H4 (cell line): Measurements from ENCODE around the gene CD7. TPM values are rescaled to one million over a fixed set of nuclear protein-coding genes. Genes with fewer than 3 reads are reported as not detected.

Source experiments
- DNase-seq: peaks from one replicate; pipeline ENCODE4 v3.0.0-alpha.2; 2015; ENCODE audit warnings: low spot score
- total RNA-seq: library from RNA; depleted of rRNA; stranded (reverse); fragments of >200 nt; shearing (Covaris generic); gene quantifications from 2 replicates; pipeline ENCODE4 v1.2.3, GENCODE V29; 2014

The CD7 gene
- total RNA-seq, 1 experiment from 2014 or later: 0.06 TPM

DNA sequence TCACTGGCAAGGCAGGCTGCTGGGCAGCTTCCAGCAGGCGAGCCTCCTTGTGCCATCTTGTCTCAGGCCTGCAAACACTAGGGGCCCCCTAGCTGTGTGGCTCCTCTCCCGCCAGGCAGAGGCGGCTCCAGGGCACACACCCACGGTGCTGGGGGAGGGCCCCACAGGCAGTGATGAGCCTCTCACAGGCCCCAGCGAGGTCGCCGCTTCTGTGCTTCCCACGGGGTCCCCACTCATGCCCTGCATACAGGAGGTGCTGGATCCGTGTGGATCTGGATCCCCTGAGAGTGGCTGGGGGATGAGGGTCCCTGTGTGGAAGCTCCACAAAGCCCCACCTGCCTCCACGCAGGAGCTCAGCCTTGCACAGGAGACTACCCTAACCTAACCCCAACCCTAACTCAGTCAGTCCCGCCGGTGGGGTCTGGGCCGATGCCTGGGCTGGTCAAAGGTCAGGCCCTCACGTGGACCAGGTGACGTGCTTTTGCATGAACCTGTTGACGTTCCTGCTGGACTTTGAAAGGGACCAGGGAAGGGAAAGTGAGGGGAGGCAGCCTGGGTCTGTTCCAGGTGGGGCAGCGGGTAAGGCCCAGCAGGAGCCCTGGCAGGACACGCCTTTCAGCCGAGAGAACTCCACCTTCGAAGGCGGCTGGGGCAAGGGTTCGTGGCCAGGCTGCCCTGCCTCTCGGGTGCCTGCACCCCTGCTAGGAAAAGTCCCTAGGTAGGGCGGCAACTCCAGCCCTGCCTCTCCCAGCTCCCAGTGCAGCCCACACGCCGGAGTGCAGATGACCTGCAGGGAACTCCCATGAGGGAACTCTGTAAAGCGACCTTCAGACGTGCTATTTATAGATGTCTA, 11.0 kb upstream of the CD7 start:
- no peak for DNase-seq

DNA sequence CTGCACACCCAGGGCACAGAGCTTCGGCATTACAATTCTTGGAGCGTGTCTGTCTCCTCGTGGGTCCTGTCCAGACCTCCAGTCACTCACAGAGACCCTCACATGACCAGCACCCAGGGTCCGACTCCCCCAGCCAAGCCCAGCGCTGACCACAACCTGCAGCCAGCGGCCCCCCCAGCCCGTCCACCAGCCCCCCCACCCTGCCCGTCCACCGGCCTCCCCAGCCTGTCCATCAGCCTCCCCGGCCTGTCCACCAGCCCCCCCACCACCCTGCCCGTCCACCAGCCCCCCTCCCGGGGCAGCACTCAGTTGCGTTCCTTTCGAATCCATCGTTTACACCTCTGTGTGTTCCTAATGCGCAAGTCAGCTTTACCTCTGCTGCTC, 10.3 kb upstream of the CD7 start:
- no peak for DNase-seq

DNA sequence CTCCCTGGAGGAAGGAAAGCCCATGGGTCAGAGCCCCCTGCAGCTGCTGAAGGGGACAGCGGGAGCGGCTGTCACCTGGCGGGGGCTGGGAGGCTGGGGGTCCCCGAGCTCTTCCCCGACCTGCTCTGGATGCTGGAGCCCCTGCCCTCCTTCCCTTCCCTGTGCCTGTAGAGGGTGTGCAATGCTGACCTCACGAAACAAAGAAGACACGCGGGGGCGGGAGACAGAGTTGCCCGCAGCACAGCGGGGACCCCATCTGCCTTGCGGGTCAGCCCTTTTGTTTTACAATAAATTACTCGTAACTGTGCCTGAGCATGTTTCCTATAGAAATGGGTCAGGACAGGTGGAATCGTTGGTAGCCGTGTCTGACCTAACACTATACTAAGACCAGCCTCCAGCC, 9.9 kb upstream of the CD7 start:
- DNase-seq: no peak

DNA sequence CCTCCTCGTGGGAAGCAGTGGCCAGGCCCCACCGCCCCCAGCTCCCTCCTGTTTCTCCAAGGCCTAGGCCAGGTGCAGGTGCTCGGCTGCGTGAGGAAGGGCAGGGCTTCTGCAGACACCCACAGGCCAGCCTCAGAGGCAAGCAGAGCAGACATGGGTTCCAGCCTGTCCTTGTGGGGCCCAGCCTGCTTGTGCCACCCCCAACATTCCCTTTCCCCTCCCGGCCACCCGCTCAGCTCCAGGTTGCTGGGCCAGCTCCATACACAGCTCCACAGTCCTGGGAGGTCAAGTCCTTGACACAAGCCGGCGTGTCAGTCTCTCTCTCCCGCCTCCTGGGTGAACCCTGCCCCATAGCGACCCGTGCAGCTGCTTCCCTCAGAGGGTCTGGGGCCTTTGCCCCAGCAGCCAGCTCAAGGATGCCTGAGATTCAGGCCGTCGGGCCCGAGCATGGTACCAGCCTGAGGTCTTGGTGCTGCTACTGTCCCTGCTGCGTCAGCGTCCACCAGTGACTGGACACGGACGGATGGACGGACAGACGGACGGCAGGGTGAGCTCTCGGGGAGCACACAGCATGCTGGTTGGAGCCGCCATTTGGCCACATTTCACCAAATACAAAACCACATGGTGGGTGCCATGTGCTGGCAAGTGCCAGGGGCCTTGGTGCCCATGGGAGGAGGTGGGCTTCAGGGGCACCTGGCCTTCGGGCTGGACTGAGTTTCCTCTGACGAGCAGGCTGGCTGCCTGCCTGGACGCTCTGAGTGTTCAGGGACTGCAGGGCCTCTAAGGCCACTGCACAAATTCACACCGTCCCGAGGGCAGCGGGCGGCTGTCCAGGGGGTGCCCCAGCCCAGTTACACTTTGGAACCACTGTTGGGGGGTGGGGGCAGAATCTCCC, 8.1 kb upstream of the CD7 start:
- no peak for DNase-seq

DNA sequence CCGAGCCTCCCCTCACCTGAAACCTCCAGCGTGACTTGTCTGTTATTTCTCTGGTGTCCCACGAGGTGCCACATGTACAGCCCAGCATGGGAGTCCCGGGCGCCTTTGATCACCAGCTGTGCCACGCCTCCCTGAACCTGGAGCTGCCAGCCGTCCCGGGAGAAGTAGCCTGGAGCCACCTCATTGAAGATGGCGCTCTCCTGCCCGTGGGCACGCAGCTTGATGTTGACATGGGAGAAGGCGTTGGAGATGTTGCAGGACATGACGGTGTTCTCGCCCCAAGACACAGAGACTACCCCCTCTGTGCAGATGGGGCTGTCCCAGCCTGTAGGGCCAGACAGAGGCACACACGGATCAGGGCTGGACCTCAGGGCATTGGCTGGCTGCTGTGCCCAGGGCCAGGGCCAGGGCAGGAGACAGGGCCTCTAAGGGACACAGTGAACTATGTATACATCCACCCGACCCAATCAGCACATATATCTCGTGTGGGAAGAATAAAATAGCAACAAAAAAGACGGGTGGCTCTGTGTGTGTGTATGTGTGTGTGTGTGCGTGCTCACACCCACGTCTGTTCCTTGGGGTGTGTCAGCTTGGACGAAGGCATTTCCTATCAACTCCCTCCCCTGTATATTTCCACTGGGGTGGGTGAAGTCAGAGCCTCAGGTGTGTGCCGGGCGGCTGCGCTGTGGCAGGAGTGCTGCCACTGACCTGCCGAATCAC, 7.3 kb upstream of the CD7 start:
- no peak for DNase-seq

DNA sequence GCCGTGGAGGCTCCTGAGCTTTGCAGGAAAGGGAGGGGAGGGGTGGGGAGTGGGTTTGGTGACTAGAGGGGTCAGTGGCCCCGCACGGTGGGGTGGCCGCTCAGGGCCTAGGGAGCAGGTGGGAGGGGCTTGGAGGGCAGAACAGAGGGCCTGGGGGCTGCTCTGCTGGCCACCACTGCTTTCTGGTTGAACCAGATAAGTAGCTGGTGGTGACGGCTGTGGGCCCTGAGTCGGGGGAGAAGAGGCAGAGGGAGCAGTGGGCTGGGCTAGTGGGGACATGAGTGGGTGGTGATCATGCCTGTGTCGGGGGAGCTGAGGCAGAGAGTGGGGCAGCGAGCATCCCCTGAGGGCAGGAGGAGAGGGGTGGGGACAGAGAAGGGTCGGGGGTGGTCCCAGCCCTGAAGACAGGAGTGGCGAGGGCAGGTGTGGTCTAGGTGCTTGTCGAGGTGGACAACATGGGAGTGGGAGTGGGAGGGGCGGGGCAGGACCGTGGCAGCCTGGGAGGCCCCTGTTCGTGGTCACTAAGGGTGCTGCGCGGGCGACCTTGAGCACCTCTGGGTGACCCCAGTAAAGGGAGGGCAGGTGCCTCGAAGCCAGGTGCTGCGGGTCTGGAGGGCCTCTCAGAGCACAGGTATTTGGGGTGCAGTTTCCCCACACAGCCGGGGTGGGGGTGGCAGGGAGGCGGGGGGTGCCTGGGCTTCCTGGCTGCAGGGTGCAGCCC, 6.3 kb upstream of the CD7 start:
- DNase-seq: no peak

DNA sequence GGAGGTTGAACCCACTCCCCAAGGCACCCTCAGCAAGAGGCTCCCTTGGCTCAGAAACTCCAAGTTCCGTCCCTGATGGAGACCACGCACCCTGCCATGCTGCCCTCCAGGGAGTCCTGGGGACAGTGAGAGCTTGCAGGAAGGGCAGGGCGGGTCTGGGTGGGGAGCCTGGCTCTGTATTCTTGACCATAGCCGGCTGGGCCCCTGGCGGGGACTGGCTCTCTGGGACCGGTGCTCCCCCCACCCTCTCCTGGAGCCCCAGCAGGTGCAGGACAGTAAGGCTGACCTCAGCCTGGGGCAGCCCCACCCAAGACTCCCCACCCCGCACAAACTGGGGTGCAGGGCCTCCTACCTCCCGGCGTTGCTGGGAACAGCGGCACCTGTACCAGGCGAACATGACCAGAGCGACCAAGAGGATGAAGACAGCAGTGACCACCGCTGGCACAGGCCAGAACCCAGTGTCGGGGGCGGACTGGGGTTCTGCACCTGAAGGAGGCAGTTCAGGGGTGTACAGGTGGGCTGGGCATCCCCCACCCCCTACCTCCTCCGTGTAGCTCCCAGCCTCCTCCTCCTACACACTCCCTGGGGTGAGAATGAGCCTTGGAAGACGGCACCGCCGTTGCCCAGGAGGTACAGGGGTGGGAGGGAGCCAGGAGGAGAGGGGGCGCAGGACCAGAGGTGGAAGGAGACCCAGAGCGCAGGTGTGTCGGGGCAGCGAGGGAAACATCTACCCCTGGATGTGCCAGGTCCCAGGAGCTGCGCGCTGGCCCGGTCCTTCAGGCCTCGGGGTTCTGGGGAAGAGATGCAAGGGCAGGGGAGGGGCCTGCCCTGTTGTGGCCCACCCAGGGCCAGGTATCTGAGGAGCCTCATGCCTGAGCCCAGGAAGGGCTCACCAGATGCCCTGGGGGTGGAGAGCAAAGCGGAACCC, 5.4 kb upstream of the CD7 start:
- DNase-seq: no peak

DNA sequence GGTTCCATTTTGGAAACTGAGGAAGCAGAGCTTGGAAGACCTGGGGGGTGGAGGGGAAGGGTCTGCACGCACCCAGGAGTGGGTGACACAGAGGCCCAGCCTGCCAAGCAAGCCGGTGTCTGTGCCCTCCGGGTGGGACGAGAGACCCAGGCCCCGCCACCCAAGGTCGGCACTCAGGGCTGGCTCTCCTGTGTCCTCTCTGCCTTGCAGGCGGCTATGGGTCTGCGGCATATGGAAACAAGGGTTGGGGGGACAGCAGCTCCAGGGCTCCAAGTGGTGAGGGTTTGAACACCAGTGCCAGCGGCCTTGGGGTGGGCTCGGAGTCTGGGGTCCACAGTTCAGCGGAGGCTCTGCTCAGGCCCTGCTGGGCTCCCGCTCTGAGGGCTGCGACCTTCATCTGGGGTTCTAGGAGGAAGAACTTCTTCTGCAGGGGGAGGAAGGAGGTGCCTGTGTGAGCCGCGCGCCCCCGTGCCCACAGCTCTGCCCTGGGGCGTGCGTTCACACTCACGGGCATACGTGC, 4.6 kb upstream of the CD7 start:
- DNase-seq: no peak

DNA sequence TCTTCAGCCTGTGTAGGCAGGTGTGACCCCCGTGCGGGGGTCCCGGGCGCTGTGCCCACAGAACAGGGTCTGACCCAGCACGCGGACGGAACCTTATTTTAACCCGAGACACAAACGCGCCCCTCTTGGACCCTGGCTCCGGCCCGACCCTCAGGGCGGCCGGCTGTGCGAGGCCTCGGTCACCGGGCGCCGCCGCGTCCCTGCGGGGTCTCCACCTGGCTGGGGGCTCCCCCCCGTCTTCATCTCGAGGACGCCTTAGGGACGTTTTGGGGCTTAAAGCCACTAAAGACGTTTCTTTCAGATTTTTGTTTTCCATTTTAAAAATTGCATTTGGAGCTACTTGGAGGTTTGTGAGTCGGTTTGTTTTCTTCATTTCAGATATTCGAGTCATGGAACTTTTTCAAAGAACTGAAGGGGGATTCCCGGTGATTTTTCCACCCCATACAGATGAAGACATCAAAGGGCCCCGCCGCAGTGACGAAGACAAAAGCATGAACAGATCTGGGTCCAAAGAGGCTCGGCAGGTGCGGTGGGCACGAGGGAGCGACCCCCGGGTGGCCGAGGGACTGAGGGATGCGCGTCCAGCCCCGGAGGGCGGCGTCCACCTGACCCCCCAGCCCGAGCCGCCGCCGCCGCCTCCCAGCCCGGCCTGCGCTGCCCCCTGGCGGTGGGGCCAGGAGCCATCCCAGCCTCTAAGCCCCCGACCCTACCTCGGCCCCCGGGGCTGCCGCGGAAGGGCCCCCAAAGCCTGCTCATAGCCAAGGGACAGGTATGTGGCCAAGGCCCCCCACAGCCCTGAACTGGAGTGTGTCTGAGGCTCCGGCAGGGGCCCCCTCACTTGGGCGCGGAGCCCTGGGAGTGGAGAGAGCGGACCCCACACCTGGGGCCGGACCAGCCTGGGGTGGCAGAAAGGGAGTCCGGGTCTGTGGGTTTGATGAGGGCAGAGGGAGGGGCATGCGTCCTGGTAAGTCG, 3.8 kb upstream of the CD7 start:
- DNase-seq: no peak

DNA sequence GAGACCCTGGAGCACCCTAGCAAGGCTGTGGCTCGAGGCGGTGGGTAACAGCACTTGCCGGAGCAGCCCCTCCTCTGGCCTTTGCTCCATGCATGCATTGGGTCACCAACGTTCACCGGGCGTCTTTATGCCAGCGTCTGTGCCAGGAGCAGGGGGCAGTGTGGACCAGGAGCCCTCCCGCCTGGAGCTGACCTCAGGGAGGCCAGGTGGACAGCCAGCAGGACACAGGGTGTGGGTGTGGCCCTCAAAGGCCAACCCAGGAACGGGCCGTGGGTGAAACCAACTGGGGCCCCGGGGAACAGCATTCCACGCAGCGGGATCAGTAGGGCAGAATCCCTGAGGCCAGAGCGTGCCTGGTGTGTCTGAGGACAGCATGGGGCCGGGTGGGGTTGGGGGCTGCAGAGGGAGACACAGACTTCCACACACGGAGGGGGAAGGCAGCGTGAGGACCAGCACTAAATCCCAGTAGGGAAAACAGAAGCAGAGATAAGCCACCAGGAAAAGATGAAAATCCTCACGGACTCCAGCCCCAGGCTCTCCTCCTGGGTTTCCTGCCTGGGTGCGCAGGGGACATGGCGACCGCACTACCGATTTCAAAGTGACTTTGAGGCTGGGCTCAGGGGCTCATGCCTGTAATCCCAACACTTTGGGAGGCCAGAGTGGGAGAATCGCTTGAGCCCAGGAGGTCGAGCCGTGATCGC, 2.9 kb upstream of the CD7 start:
- DNase-seq: no peak

DNA sequence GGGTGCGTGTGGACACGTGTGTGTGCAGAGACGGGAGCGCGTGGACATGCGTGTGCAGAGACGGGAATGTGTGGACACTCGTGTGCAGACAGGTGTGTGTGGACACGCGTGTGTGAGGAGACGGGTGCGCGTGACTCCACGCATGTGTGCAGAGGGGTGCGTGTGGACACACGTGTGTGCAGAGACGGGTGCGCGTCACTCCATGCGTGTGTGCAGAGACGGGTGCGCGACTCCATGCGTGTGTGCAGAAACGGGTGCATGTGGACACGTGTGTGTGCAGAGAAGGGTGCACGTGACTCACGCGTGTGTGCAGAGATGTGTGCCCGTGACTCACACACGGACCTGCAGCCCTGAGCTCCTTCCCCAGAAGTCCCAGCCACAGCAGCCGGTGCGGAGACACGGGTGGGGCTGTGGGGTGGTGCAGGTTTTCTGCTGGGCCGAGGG, 2.2 kb upstream of the CD7 start:
- DNase-seq: no peak

DNA sequence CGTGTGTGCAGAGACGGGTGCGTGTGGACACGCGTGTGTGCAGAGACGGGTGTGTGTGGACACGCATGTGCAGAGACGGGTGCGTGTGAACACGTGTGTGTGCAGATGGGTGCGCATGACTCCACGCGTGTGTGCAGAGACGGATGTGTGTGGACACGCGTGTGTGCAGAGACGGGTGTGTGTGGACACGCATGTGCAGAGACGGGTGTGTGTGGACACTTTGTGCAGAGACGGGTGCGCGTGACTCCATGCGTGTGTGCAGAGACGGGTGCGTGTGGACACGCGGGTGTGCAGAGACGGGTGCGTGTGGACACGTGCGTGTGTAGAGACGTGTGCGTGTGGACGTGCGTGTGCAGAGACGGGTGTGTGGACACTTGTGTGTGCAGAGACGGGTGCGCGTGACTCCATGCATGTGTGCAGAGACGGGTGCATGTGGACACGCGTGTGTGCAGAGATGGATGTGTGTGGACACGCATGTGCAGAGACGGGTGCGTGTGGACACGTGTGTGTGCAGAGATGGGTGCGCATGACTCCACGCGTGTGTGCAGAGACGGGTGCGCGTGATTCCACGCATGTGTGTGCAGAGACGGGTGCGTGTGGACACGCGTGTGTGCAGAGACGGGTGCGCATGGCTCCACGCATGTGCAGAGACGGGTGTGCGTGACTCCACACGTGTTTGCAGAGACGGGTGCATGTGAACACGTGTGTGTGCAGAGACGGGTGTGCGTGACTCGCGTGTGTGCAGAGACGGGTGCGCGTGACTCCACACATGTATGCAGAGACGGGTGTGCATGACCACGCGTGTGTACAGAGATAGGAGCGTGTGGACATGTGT, 1.6 kb upstream of the CD7 start:
- no peak for DNase-seq

DNA sequence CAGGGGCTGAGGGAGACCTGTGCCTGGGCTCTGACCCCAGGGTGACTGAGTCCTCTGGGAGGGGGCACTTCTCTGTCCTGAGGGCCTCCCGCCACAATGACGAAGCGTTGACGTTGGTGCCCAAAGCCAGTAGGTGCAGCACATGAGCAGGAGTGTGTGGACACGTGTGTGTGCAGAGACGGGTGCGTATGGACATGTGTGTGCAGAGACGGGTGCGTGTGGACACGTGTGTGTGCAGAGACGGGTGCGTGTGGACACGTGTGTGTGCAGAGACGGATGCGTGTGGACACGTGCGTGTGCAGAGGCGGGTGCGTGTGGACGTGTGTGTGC, 726 bp upstream of the CD7 start:
- no peak for DNase-seq

DNA sequence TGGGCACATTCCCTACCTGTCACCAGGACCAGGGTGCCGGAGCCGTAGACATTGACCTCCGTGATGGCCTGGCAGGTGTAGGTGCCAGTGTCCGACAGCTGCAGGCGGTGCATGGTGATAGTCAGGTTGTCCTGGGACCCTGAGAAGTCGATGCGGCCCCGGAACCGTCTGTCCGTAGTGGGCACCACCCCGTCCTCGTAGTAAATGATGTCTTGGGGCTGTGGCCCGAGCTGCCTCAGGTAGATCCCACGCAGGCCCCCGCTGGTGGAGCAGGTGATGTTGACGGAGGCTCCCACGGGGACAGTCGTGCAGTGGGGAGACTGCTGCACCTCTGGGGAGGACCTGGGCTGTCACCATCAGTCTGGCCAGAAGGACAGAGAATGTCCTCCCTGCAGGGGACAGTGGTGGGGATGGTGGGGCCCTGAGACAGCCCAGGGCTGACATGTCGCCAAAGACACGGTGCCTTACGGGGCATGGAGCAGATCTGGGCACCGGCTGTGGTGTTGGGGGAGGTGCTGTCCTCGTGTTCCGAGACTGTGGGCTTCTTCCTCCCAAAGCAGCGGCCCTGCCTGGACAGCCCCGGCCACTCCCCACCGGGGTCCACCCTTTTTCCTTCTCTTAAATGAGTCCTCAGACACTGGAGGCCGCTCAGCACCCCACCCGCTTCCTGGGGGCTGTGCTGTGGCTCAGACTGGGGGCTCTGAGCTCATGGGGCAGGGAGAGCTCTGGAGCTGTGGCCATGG, 586 bp downstream of the CD7 start:
- DNase-seq: no peak

DNA sequence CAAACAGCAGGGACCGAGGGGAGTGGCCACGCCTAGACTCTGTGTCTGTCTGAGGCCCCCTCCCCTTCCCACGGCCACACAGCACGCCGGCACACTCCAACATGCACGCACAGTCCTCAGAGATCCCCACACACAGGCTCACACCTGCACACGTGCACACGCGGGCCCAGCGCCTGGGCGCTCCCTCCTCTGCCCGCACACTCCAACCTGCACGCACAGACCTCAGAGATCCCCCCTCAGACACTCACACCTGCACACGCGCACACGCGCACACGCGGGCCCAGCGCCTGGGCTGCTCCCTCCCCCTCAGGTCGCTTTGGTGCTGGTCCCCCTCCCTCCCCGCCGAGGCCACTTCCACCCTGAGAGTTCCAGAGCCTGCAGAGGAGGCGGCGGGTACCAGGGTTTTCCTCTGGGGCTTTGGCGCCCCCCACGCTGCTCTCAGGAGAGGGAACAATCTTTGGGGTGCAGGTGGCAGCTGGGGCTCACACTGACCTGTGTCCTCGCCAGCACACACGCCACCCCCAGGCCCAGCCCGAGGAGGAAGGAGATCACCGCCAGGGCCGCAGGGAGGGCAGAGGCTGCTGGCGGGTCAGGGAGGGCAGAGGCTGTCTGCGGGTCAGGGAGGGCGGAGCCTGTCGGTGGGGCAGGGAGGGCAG, 1.6 kb downstream of the CD7 start:
- DNase-seq: no peak
